DOHH2 (cell line): ENCODE data around the gene GMPPA.

Experiments used
- EZH2phosphoT487 ChIP-seq: fragments of 200-600 bp; sonication (generic); IDR thresholded peaks from 2 replicates; pipeline ENCODE4 v1.6.1; 2017; ENCODE audit warnings: borderline replicate concordance, mild to moderate bottlenecking, antibody characterized with exemption, low read length, moderate library complexity, mixed read lengths
- TF ChIP-seq, protein P1 (sequence below): fragments of 200-600 bp; sonication (generic); IDR thresholded peaks from one replicate; pipeline ENCODE4 v1.5.1; 2014; ENCODE audit warnings: antibody characterized with exemption, mild to moderate bottlenecking, low read depth, low read length; ENCODE audit not compliant: poor library complexity, severe bottlenecking

DNA sequence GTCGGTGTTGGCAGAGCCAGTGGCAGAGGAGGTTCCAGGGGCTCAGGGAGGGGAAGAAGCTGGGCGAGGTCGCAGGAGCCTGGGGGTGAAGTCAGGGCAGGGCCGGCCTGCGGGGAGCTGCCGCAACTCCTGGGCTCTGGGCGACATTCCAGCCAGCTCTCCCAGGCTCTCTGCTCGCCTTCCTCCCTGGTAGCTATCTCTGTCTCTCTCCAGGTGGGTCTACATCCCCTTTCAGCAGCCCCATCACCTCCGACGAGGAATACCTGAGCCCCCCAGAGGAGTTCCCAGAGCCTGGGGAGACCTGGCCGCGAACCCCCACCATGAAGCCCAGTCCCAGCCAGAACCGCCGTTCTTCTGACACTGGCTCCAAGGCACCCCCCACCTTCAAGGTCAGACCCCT, 37.0 kb upstream of the GMPPA start:
- TF ChIP-seq, protein P1, sequence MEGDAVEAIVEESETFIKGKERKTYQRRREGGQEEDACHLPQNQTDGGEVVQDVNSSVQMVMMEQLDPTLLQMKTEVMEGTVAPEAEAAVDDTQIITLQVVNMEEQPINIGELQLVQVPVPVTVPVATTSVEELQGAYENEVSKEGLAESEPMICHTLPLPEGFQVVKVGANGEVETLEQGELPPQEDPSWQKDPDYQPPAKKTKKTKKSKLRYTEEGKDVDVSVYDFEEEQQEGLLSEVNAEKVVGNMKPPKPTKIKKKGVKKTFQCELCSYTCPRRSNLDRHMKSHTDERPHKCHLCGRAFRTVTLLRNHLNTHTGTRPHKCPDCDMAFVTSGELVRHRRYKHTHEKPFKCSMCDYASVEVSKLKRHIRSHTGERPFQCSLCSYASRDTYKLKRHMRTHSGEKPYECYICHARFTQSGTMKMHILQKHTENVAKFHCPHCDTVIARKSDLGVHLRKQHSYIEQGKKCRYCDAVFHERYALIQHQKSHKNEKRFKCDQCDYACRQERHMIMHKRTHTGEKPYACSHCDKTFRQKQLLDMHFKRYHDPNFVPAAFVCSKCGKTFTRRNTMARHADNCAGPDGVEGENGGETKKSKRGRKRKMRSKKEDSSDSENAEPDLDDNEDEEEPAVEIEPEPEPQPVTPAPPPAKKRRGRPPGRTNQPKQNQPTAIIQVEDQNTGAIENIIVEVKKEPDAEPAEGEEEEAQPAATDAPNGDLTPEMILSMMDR = no peak
- TF ChIP-seq EZH2phosphoT487 = no peak
